Inflammatory macrophage (primary cell): Measurements from ENCODE around the gene RPL22L1.
"Not testable (repeated sequence)": the region's sequence is repeated elsewhere in the genome, so short reads cannot be mapped to it uniquely, and the experiment has no call there.

Source experiments
- DNase-seq, 2 donors: peaks; one replicate each; pipeline ENCODE4 v3.0.0-alpha.2; 2020 to 2022
- total RNA-seq, 18 experiments: gene quantifications; one replicate each; lab custom pipeline; 2026; ENCODE audit warnings: mixed read lengths in 6 of 18, inconsistent platforms in 2 of 18; lab: John Stamatoyannopoulos, UW

RPL22L1 gene
- total RNA-seq: 13.4 to 34.1 (median 23.3) reads per million in 18 experiments

GRCh38 chr3:170869645-170870593 is at the start of gene RPL22L1:
Gene RPL22L1 (minus strand): TSS chr3:170870195. CDS start chr3:170870167, 28 bp downstream.
- peak; percentile 97 to 98 for DNase-seq

GRCh38 chr3:170918715-170919114 is 48.7 kb upstream of the RPL22L1 start:
- no peak for DNase-seq

- no peak for DNase-seq
These were observed 44.7 kb upstream of the RPL22L1 start for GRCh38 chr3:170914690-170915089.

- no peak for DNase-seq
These were observed 44.2 kb upstream of the RPL22L1 start for GRCh38 chr3:170914212-170914611.

GRCh38 chr3:170911051-170911450 is 41.1 kb upstream of the RPL22L1 start:
- DNase-seq: no peak

- no peak for DNase-seq
These were observed 40.5 kb upstream of the RPL22L1 start for GRCh38 chr3:170910542-170910941.

GRCh38 chr3:170909129-170909903 is 39.3 kb upstream of the RPL22L1 start:
- no peak for DNase-seq

GRCh38 chr3:170908235-170909116 is 38.5 kb upstream of the RPL22L1 start, which contains the start of gene EIF5A2:
Gene EIF5A2 (minus strand): TSS chr3:170908637. CDS start chr3:170907806, 831 bp downstream.
- peak; percentile 92 to 94 for DNase-seq

GRCh38 chr3:170907637-170908234 is 37.7 kb upstream of the RPL22L1 start:
- no peak for DNase-seq

GRCh38 chr3:170905862-170906261 is 35.9 kb upstream of the RPL22L1 start:
- DNase-seq: no peak

- DNase-seq: no peak
These were observed 33.1 kb upstream of the RPL22L1 start for GRCh38 chr3:170903123-170903522.

GRCh38 chr3:170899455-170899854 is 29.5 kb upstream of the RPL22L1 start:
- DNase-seq: no peak

GRCh38 chr3:170897978-170898377 is 28.0 kb upstream of the RPL22L1 start:
- DNase-seq: no peak

GRCh38 chr3:170897199-170897598 is 27.2 kb upstream of the RPL22L1 start:
- DNase-seq: not testable (repeated sequence)

GRCh38 chr3:170896781-170897180 is 26.8 kb upstream of the RPL22L1 start:
- DNase-seq: no peak

GRCh38 chr3:170896333-170896732 is 26.3 kb upstream of the RPL22L1 start:
- DNase-seq: not testable (repeated sequence)

GRCh38 chr3:170893895-170894294 is 23.9 kb upstream of the RPL22L1 start:
- DNase-seq: no peak

- no peak for DNase-seq
These were observed 19.6 kb upstream of the RPL22L1 start for GRCh38 chr3:170889630-170890029.

- no peak for DNase-seq
These were observed 19.1 kb upstream of the RPL22L1 start for GRCh38 chr3:170889132-170889531.

- DNase-seq: not testable (repeated sequence)
These were observed 14.3 kb upstream of the RPL22L1 start for GRCh38 chr3:170884109-170884930.

- not testable (repeated sequence) for DNase-seq
These were observed 8.7 kb upstream of the RPL22L1 start for GRCh38 chr3:170878688-170879087.
